ENCODE measurements around the gene CDH4.
A peak's percentile ranks its signal among the peaks of the same experiment; 100 is the strongest.

The CDH4 gene

GRCh38 chr20:61605862-61606557 is 353.9 kb downstream of the CDH4 start:
- DNase-seq (ENCODE audit: low read depth), result no peak

GRCh38 chr20:61608275-61609085 is 356.4 kb downstream of the CDH4 start:
- peak; percentile 18 for DNase-seq (ENCODE audit: low read depth)

GRCh38 chr20:61609461-61609860 is 357.4 kb downstream of the CDH4 start:
- no peak for DNase-seq (ENCODE audit: low read depth)

GRCh38 chr20:61611401-61612180 is 359.5 kb downstream of the CDH4 start:
- peak; percentile 10 for DNase-seq (ENCODE audit: low read depth)

GRCh38 chr20:61613917-61614705 is 362.1 kb downstream of the CDH4 start:
- DNase-seq (ENCODE audit: low read depth), result no peak

- no peak for DNase-seq (ENCODE audit: low read depth)
These were observed 362.6 kb downstream of the CDH4 start for GRCh38 chr20:61614706-61615100.

- DNase-seq (ENCODE audit: low read depth), result no peak
These were observed 363.7 kb downstream of the CDH4 start for GRCh38 chr20:61615806-61616205.

GRCh38 chr20:61619751-61620150 is 367.7 kb downstream of the CDH4 start:
- DNase-seq (ENCODE audit: low read depth), result no peak

DNA sequence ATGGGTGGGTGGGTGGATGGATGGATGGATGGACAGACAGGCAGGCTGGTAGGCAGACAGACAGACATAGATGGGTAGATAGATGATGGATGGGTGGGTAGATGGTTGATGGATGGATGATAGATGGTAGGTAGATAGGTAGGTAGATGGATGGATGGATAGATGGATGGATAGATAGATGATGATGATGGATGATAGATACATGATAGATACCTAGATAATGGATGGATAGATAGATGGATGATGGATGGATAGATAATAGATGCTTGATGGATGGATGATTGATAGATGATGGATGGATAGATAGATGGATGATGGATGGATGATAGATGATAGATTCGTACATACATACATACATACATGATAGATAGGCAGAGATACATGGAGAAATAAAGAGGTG is 368.1 kb downstream of the CDH4 start:
- no peak for DNase-seq (ENCODE audit: low read depth)

- DNase-seq (ENCODE audit: low read depth), result no peak
These were observed 369.1 kb downstream of the CDH4 start for GRCh38 chr20:61621035-61621730.

DNA sequence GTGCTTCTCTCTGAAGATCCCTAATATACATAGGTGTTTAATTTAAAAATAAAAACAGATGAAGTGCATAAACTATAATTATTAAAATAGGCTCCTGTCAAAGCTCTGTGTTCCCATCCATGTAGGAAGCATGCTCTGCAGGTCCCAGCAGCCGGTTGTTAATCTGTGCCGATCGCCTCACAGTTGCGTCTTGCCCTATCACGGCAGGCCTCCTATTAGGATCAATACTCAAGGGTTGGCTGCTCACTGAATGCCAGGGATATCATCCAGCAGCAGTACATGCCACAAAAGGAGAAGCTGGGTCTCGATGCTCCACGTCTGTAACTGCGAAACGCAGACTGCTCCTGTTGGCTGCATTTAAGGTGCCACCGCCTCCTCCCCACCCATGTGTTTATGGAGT is 369.8 kb downstream of the CDH4 start:
- DNase-seq (ENCODE audit: low read depth), result no peak

DNA sequence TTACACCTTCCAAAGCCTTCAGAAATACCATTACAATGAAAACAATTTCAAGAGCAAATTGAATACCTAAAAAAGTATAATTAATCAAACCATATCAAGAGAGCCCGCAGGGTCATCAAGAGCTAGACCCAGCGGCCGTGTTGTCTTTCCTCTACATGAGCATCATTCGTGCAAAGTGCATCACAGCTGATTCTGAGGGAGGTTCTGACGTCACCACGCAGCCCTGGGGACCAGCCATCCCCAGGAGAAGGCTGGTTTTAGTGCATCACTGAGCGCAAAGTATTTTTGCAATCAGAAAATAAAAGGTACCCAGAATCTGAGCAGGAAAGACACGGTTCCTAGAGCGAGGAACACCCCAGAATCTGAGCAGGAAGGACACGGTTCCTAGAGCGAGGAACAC is 371.4 kb downstream of the CDH4 start:
- no peak for DNase-seq (ENCODE audit: low read depth)

DNA sequence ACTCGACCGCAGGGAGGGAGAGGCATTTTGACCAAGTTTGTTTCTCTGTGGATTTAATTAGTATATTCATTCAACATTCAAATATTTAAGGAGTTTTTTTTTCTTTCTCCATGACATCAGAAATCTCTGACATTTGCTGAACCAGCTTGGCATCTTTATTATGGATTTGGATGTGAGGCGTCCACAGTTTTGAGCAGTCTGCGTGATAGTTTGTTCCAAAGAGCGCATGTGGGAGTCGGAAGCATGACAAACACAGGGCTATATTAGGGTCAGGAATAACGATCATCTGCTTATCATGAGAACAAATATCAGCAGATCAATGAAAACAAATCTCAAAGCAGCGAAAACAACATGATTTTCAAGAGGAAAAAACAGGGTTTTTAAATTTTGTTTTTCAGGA is 373.2 kb downstream of the CDH4 start:
- DNase-seq (ENCODE audit: low read depth), result no peak

DNA sequence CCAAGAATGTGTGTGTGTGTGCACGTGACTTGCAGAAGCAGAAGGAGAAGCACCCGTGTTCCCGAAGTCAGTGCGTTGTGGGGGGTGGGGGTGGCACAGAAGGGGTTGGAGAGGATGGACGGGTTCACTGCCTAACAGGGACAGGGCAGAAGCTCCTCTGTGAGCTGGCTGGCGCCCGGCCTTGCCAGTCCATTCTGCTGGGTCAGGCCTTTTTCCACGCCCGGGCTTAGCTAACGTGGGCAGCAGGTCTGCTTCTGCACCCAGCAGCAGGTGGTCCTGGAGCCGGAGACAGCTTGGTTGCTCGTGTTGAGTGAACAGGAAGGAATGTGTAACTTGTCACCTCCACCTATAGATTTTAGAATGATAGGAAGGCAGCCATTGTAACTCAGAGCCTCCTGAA is 374.4 kb downstream of the CDH4 start:
- no peak for DNase-seq (ENCODE audit: low read depth)

- no peak for DNase-seq (ENCODE audit: low read depth)
These were observed 375.8 kb downstream of the CDH4 start for GRCh38 chr20:61627791-61628415.

GRCh38 chr20:61628480-61628879 is 376.4 kb downstream of the CDH4 start:
- DNase-seq (ENCODE audit: low read depth), result no peak

GRCh38 chr20:61628901-61629601 is 377.0 kb downstream of the CDH4 start:
- no peak for DNase-seq (ENCODE audit: low read depth)

DNA sequence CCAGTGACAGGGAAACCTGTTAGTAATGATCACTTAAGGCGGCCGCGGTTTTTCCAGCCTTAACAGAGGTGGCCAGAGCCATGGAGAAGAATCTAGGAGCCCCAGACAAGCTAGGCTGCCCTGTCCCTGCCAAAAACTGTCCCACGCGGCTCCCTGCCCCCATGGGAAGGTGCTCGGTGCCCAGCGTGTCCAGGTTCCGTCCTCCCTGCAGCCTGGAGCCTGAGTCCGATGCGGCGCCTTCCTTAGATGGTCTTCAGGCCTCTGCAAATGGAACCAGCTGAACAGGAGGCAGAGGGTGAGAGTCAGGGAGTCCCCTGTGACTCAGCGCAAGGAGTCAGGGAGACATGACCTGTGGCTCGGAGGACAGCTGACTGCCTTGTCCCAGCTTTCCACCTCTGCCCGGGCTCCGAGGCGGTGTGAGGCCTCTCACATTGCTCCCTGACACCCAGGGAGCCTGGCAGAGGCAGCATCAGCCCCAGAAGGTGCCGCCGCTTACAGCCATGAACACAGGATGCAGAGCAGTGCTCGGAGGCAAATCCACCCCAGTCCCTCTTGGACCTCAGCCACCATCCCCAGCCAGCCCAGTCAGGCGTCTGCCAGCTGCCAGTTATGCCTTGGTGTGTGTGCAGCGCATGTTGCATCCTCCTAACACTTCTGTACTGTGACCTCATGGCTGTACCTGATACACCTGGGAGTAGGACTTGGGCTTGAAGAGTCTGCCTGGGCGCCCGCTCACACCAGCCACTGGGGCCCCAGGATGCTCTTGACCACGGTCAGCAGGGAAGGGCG is 377.7 kb downstream of the CDH4 start:
- no peak for DNase-seq (ENCODE audit: low read depth)

DNA sequence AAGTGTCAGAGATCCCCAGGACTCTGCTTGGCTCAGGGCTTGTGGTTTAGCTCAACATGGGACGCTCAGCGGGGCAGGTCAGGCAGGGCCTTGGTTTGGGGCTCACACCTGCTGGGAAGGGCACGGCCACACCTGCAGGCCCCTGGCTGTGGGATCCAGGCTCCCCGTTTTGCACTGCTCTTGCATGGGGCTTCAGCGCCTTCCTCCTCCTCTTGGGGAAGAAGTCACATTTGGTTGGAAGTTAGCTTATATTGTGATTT is 378.3 kb downstream of the CDH4 start:
- no peak for DNase-seq (ENCODE audit: low read depth)

DNA sequence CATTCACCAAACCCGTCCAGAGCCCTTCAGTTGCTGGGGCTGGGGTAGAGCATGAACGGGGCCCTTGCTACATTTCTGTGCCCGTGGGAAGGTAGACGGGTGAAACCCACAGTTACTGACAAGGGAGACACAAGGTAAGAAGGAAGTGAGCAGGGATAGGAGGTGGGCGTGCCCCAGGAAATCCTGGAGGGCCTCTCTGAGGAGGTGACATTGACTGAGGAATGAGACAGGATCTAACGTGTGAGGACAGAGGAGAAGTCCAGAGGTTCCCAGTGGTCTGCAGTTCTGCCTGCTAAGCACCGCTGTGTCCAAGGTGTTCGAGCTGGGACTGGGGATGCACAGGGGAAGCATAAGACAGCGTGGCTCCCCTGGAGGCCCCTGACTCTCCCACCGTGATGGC is 378.8 kb downstream of the CDH4 start:
- no peak for DNase-seq (ENCODE audit: low read depth)
